ENCODE data around the gene RALA.

DNA sequence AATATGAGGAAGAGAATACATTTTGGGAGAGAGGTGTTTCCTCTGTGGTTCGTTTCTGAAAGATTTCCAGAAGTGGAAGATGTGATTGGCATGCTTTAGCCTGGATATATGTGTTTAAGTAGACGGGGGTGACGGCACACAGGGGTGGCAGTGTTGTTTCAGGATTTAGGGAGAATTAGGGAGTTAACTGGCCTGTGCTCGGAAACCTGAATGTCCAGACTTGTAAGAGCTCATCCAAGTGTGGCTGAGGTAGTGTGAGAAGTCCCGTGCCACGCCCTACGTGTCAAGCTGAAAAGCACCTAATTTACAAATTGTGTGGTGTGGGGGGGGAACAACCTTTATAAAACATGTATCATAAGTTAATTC, 1.1 kb downstream of the RALA start:
- TF ChIP-seq, protein P1, sequence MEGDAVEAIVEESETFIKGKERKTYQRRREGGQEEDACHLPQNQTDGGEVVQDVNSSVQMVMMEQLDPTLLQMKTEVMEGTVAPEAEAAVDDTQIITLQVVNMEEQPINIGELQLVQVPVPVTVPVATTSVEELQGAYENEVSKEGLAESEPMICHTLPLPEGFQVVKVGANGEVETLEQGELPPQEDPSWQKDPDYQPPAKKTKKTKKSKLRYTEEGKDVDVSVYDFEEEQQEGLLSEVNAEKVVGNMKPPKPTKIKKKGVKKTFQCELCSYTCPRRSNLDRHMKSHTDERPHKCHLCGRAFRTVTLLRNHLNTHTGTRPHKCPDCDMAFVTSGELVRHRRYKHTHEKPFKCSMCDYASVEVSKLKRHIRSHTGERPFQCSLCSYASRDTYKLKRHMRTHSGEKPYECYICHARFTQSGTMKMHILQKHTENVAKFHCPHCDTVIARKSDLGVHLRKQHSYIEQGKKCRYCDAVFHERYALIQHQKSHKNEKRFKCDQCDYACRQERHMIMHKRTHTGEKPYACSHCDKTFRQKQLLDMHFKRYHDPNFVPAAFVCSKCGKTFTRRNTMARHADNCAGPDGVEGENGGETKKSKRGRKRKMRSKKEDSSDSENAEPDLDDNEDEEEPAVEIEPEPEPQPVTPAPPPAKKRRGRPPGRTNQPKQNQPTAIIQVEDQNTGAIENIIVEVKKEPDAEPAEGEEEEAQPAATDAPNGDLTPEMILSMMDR (IDR thresholded peaks at IDR 0.05): no peak
- TF ChIP-seq POLR2A (IDR thresholded peaks at IDR 0.05): no peak

Measured in Peyer's patch (tissue), 4 donors.